ENCODE measurements around the gene TMEM232.

Gene TMEM232

GRCh38 chr5:110383231-110383630 lies 343.2 kb downstream of the TMEM232 start:
- DNase-seq, result no peak

GRCh38 chr5:110377943-110378342 lies 348.5 kb downstream of the TMEM232 start:
- no peak for DNase-seq

- no peak for DNase-seq
Measured at GRCh38 chr5:110377361-110377760, 349.1 kb downstream of the TMEM232 start.

- no peak for DNase-seq
Measured at GRCh38 chr5:110376281-110376951, 350.1 kb downstream of the TMEM232 start.

- no peak for DNase-seq
Measured at GRCh38 chr5:110371725-110372041, 354.8 kb downstream of the TMEM232 start.

- DNase-seq, result no peak
Measured at GRCh38 chr5:110371011-110371724, 355.3 kb downstream of the TMEM232 start.

Data from activated T-cell treated with anti-CD3 and anti-CD28 coated beads for 4 hours (primary cell).